Measurements from ENCODE around the gene XRCC1. TPM values are rescaled to one million over a fixed set of nuclear protein-coding genes. Genes with fewer than 3 reads are reported as not detected.
A peak's percentile ranks its signal among the peaks of the same experiment; 100 is the strongest.

XRCC1 gene
- total RNA-seq, 2 experiments from 2014 or later: 29.4 to 32.4 TPM

- TF ChIP-seq CTCF (IDR thresholded peaks at IDR 0.05): no peak
- intact Hi-C loops (cut with micrococcal nuclease): loop anchor here (5.0 kb wide), 1 partner anchor 35 kb away; the partner anchor contains the start of genes IRGQ and ZNF576
- ChIA-PET POLR2A (interaction anchor here (0.6 to 3.4 kb wide), 5 partner anchors 9 to 79 kb away, joined by 3 to 15 read pairs (median 5); partner anchors contain the start of gene XRCC1), CTCF (interaction anchor here (1.7 kb wide), 1 partner anchor 32 kb away, joined by 5 read pairs; no protein-coding TSS in a partner anchor)
- no peaks in the 10 kb centered on the region for H3K27me3 Mint-ChIP-seq
- H3K4me3 Mint-ChIP-seq: peak overlapping the region; percentile 50
- H3K4me1 Mint-ChIP-seq (ENCODE audit: low read depth): peaks cover 50% of the 10 kb centered on the region
- no peak for ATAC-seq
- DNase-seq: no peak
- H3K9me3 Mint-ChIP-seq: peaks cover 3% of the 10 kb centered on the region
- H3K36me3 Mint-ChIP-seq (ENCODE audit: low read depth): peaks cover 37% of the 10 kb centered on the region
- peak overlapping the region; percentile 97 for H3K27ac Mint-ChIP-seq
Observed at GRCh38 chr19:43562226-43562697, 13.1 kb downstream of the XRCC1 start.

- peak overlapping the region; percentile 97 for H3K27ac Mint-ChIP-seq
- peaks cover 3% of the 10 kb centered on the region for H3K9me3 Mint-ChIP-seq
- peaks cover 47% of the 10 kb centered on the region for H3K4me1 Mint-ChIP-seq (ENCODE audit: low read depth)
- DNase-seq (no peak), ATAC-seq (no peak)
- H3K36me3 Mint-ChIP-seq (ENCODE audit: low read depth): peaks cover 35% of the 10 kb centered on the region
- intact Hi-C loops (cut with micrococcal nuclease): loop anchor here (5.0 kb wide), 1 partner anchor 36 kb away; the partner anchor contains the start of genes IRGQ and ZNF576
- H3K27me3 Mint-ChIP-seq: no peaks in the 10 kb centered on the region
- ChIA-PET POLR2A (interaction anchor here (1.8 to 2.2 kb wide), 2 partner anchors 25 to 33 kb away, joined by 5 to 7 read pairs; no protein-coding TSS in a partner anchor), CTCF (interaction anchor here (1.6 to 1.7 kb wide), 2 partner anchors 33 to 114 kb away, joined by 3 to 5 read pairs; no protein-coding TSS in a partner anchor)
- TF ChIP-seq CTCF (IDR thresholded peaks at IDR 0.05): no peak
- no peak overlapping the region for H3K4me3 Mint-ChIP-seq
Observed at GRCh38 chr19:43561139-43561970, 14.0 kb downstream of the XRCC1 start.

GRCh38 chr19:43560687-43561086 lies 14.6 kb downstream of the XRCC1 start:
- DNase-seq: peak; percentile 49
- H3K27me3 Mint-ChIP-seq: no peaks in the 10 kb centered on the region
- peaks cover 47% of the 10 kb centered on the region for H3K4me1 Mint-ChIP-seq (ENCODE audit: low read depth)
- CTCF ChIA-PET: interaction anchor here (0.8 to 1.7 kb wide), 3 partner anchors 24 to 114 kb away, joined by 3 to 5 read pairs (median 3); no protein-coding TSS in a partner anchor
- peaks cover 38% of the 10 kb centered on the region for H3K36me3 Mint-ChIP-seq (ENCODE audit: low read depth)
- POLR2A ChIA-PET: interaction anchor here (2.2 kb wide), 1 partner anchor 34 kb away, joined by 7 read pairs; no protein-coding TSS in a partner anchor
- peak overlapping the region; percentile 97 for H3K27ac Mint-ChIP-seq
- intact Hi-C loops (cut with micrococcal nuclease): loop anchor here (5.0 kb wide), 1 partner anchor 37 kb away; the partner anchor contains the start of genes IRGQ and ZNF576
- TF ChIP-seq CTCF (IDR thresholded peaks at IDR 0.05): peak; percentile 16
- H3K9me3 Mint-ChIP-seq: peaks cover 3% of the 10 kb centered on the region
- no peak overlapping the region for H3K4me3 Mint-ChIP-seq
- no peak for ATAC-seq

- POLR2A ChIA-PET: interaction anchor here (1.2 to 3.8 kb wide), 2 partner anchors 22 to 40 kb away, joined by 4 to 24 read pairs; partner anchors contain the start of genes IRGQ, ZNF575 and ZNF576
- H3K27ac Mint-ChIP-seq: no peak overlapping the region
- TF ChIP-seq CTCF (IDR thresholded peaks at IDR 0.05): peak; percentile 68
- H3K36me3 Mint-ChIP-seq (ENCODE audit: low read depth): peaks cover 23% of the 10 kb centered on the region
- H3K4me3 Mint-ChIP-seq: no peak overlapping the region
- peak; percentile 91 for DNase-seq
- peaks cover 6% of the 10 kb centered on the region for H3K4me1 Mint-ChIP-seq (ENCODE audit: low read depth)
- intact Hi-C loops (cut with micrococcal nuclease): no loop called here
- no peaks in the 10 kb centered on the region for H3K9me3 Mint-ChIP-seq
- H3K27me3 Mint-ChIP-seq: no peaks in the 10 kb centered on the region
- peak; percentile 99 for ATAC-seq
- CTCF ChIA-PET: interaction anchor here (0.6 to 7.5 kb wide), 42 partner anchors 9 to 256 kb away, joined by 3 to 188 read pairs (median 4); partner anchors contain the start of genes IRGQ, PINLYP, PLAUR and XRCC1
Observed at GRCh38 chr19:43555185-43555770, 20.0 kb downstream of the XRCC1 start.

Measured in activated CD8-positive, alpha-beta T cell treated with anti-CD3 and anti-CD28 coated beads for 36 hours (primary cell).